OCI-LY3 (cell line): ENCODE results near the gene SEL1L.

Experiments used
- EZH2phosphoT487 ChIP-seq: fragments of 200-600 bp; shearing (Covaris generic); IDR thresholded peaks from 2 replicates; pipeline ENCODE4 v1.6.1; 2018; ENCODE audit warnings: antibody characterized with exemption, mixed run types, low read depth
- TF ChIP-seq, protein P1 (sequence below): fragments of 200-600, 300-600 bp; sonication (generic); IDR thresholded peaks from 2 replicates; pipeline ENCODE4 v1.5.1; 2014; ENCODE audit warnings: antibody characterized with exemption, low read length, low read depth

DNA sequence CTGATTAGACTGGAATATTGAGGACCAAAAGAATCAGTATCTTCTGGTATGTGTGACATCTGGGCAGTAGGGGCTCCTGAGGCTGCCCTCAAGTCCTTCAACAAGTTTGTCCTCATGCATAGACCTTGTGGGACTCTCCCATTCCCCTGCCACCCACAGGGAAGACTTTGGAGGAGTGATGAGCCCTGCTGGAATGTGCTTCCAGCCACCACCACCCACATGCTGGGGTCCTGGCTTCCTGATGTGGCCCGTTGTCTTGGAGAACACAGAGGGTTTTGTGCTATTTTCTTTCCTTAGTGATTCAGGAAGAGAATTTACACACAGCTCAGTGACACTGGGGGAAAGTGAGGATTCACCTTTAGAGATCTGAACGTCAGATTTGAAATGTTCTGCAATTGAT is 29.2 kb upstream of the SEL1L start:
- TF ChIP-seq, protein P1, sequence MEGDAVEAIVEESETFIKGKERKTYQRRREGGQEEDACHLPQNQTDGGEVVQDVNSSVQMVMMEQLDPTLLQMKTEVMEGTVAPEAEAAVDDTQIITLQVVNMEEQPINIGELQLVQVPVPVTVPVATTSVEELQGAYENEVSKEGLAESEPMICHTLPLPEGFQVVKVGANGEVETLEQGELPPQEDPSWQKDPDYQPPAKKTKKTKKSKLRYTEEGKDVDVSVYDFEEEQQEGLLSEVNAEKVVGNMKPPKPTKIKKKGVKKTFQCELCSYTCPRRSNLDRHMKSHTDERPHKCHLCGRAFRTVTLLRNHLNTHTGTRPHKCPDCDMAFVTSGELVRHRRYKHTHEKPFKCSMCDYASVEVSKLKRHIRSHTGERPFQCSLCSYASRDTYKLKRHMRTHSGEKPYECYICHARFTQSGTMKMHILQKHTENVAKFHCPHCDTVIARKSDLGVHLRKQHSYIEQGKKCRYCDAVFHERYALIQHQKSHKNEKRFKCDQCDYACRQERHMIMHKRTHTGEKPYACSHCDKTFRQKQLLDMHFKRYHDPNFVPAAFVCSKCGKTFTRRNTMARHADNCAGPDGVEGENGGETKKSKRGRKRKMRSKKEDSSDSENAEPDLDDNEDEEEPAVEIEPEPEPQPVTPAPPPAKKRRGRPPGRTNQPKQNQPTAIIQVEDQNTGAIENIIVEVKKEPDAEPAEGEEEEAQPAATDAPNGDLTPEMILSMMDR = no peak
- TF ChIP-seq EZH2phosphoT487 = no peak
